ENCODE results near the gene HOGA1.

The HOGA1 gene

GRCh38 chr10:97540669-97541500 lies 43.3 kb upstream of the HOGA1 start:
- peak; percentile 18 for TF ChIP-seq CTCF (conservative IDR thresholded peaks at IDR 0.05; ENCODE audit: control insufficient read depth, insufficient read depth, low read depth, low read length)
- DNase-seq (ENCODE audit: low read depth) = peak; percentile 49
- no peak overlapping the region for H3K4me3 ChIP-seq (ENCODE audit: control insufficient read depth, low read depth, low read length)

DNA sequence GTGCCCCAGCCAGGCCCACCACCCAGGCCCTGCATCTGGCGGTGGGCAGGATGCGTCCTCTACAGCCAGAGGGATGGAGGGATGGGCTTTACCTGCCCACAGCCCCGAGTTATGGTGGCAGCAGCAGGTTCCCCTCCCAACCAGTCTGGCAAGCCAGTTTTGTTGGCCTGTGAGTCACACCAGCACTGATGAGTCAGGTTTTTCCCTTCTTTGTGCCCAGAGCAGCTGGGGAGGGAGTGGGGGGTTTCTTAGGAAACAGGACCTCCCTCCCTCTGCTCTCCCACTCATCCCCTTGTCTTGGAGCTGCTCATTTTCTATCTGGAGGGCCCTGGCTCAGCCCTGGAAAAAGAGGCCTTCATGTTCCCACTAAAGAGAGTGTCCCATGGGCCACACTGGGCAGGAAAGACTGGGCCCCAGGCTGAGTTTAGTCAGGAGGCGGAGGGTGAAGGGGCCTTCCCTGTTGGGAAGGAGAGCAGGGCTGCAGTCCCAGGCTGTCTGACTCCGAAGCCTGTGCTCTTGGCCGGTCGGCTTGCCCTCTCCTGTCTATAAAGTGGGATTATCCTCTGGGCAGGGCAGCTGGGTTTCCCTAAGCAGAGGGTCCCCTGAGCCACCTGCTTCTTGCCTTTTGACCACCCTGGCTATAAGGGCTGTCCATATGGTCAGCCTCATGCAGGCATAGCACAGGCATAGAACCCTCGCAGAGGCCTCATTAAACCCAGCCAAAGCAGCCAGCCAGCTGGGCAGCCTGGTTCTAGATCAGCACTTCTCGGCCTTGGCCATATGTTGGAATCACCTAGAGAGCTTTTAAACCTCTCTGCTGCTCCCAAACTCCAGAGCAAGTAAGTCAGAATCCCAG lies 41.8 kb upstream of the HOGA1 start:
- TF ChIP-seq CTCF (conservative IDR thresholded peaks at IDR 0.05; ENCODE audit: control insufficient read depth, insufficient read depth, low read depth, low read length) = no peak
- DNase-seq (ENCODE audit: low read depth) = peak; percentile 98

GRCh38 chr10:97543025-97543546 lies 41.1 kb upstream of the HOGA1 start:
- peak; percentile 98 for DNase-seq (ENCODE audit: low read depth)
- TF ChIP-seq CTCF (conservative IDR thresholded peaks at IDR 0.05; ENCODE audit: control insufficient read depth, insufficient read depth, low read depth, low read length) = no peak

More for the DNA sequence above, 41.8 kb upstream of the HOGA1 start:
- peak overlapping the region; percentile 23 for H3K4me3 ChIP-seq (ENCODE audit: control insufficient read depth, low read depth, low read length)

DNA sequence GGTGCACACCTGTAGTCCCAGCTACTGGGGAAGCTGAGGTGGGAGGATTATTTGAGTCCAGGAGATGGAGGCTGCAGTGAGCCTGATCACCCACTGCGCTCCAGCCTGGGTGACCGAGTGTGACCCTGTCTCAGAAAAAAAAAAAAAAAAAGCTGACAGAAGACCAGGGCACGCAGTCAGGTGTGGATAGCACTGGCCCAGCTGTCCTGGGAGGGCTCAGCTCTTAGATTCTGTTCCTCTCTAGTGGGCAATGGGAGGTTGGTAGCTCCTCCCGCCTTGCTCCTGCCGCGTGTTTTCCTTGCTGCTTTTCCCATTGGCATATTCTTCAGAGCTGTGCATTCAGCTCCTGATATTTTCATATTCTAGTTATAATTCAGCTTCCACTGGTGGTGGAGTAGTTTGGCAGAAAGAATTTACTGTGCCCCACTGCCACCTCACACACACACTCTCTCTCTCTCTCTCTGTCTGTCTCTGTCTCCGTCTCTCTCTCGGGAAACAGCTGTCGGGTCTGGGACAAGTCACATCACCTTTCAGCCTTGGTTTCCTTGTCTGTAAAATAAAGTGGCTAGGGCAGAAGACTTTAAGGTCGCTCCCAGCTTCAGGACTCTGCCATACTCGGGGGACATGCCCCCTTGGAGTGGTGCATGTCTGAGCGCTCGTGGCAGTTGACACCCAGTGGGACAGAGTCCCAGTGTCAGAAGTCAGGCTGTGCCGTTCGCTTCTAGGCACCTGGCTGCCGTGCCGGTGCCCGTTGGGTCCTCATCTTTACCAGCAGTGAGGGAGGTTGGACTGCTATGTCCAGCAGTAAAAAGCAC lies 37.5 kb upstream of the HOGA1 start:
- no peak for TF ChIP-seq CTCF (conservative IDR thresholded peaks at IDR 0.05; ENCODE audit: control insufficient read depth, insufficient read depth, low read depth, low read length)
- no peak overlapping the region for H3K4me3 ChIP-seq (ENCODE audit: control insufficient read depth, low read depth, low read length)
- no peak for DNase-seq (ENCODE audit: low read depth)

More at GRCh38 chr10:97543025-97543546, 41.1 kb upstream of the HOGA1 start:
- H3K4me3 ChIP-seq (ENCODE audit: control insufficient read depth, low read depth, low read length) = no peak overlapping the region

- no peak for TF ChIP-seq CTCF (conservative IDR thresholded peaks at IDR 0.05; ENCODE audit: control insufficient read depth, insufficient read depth, low read depth, low read length)
- DNase-seq (ENCODE audit: low read depth) = no peak
- H3K4me3 ChIP-seq (ENCODE audit: control insufficient read depth, low read depth, low read length) = no peak overlapping the region
Measured at GRCh38 chr10:97547271-97547600, 37.0 kb upstream of the HOGA1 start.

- H3K4me3 ChIP-seq (ENCODE audit: control insufficient read depth, low read depth, low read length) = no peak overlapping the region
- TF ChIP-seq CTCF (conservative IDR thresholded peaks at IDR 0.05; ENCODE audit: control insufficient read depth, insufficient read depth, low read depth, low read length) = no peak
- DNase-seq (ENCODE audit: low read depth) = peak; percentile 57
Measured at GRCh38 chr10:97547962-97548361, 36.2 kb upstream of the HOGA1 start.
